Heart left ventricle (tissue), 13 donors: ENCODE measurements around the gene MKNK1.

Experiments
- POLR2A ChIP-seq, 2 donors: fragments of 450-650 bp; IDR thresholded peaks; one replicate each; pipeline ENCODE4 v1.6.1; 2017; ENCODE audit warnings: antibody characterized with exemption in 2 of 2, mild to moderate bottlenecking in 2 of 2, moderate library complexity in 2 of 2
- TF ChIP-seq, protein P1 (sequence below), 12 donors: fragments of 200-600 bp; sonication (generic) in 4 of 12; IDR thresholded peaks; one replicate each; pipeline versions ENCODE4 v1.5.0 to v1.8.0; 2018 to 2022; ENCODE audit warnings: antibody characterized with exemption in 12 of 12, mild to moderate bottlenecking in 5 of 12
- donor health status: ischemic (EF 13 %, LVEDD 7.1; RV severe dilation, severe dysfunction).
- donor health status: DM: no; HTN: yes; CAD: no.
- donor health status: DM: no; HTN: no; CAD: no.
- donor health status: ischemic (EF 25% LVEDD 6.9; RV normal size, moderate dysfunction).
- donor health status: ischemic (EF 25% LVEDD 5.7; RV mildly dilated, moderate dysfunction).
- donor health status: ischemic (EF 35%, LVEDD 5.7; RV mildly dilated, moderate dysfunction).
- donor health status: nonischemic (EF 11% LVEDD 7.7; RV severe dilation, severe dysfunction).
- donor health status: DM: yes; HTN: yes; CAD: no.
- donor health status: PGD.
- donor health status: ischemic (EF 29% LVEDD 5.4; RV normal size, mild dysfunction).
- donor health status: nonischemic (EF 23%, LVEDD 6.1; RV moderate dilation, normal function).

- TF ChIP-seq, protein P1, sequence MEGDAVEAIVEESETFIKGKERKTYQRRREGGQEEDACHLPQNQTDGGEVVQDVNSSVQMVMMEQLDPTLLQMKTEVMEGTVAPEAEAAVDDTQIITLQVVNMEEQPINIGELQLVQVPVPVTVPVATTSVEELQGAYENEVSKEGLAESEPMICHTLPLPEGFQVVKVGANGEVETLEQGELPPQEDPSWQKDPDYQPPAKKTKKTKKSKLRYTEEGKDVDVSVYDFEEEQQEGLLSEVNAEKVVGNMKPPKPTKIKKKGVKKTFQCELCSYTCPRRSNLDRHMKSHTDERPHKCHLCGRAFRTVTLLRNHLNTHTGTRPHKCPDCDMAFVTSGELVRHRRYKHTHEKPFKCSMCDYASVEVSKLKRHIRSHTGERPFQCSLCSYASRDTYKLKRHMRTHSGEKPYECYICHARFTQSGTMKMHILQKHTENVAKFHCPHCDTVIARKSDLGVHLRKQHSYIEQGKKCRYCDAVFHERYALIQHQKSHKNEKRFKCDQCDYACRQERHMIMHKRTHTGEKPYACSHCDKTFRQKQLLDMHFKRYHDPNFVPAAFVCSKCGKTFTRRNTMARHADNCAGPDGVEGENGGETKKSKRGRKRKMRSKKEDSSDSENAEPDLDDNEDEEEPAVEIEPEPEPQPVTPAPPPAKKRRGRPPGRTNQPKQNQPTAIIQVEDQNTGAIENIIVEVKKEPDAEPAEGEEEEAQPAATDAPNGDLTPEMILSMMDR (IDR thresholded peaks at IDR 0.05) = no peak
- no peak for TF ChIP-seq POLR2A (IDR thresholded peaks at IDR 0.05)
These were observed 50.6 kb downstream of the MKNK1 start for GRCh38 chr1:46553506-46553905.
